ENCODE results near the gene LRRC37B. TPM values are rescaled to one million over a fixed set of nuclear protein-coding genes. Genes with fewer than 3 reads are reported as not detected.

Gene LRRC37B
- total RNA-seq, 1 donor from 2014 or later = 31.4 TPM

DNA sequence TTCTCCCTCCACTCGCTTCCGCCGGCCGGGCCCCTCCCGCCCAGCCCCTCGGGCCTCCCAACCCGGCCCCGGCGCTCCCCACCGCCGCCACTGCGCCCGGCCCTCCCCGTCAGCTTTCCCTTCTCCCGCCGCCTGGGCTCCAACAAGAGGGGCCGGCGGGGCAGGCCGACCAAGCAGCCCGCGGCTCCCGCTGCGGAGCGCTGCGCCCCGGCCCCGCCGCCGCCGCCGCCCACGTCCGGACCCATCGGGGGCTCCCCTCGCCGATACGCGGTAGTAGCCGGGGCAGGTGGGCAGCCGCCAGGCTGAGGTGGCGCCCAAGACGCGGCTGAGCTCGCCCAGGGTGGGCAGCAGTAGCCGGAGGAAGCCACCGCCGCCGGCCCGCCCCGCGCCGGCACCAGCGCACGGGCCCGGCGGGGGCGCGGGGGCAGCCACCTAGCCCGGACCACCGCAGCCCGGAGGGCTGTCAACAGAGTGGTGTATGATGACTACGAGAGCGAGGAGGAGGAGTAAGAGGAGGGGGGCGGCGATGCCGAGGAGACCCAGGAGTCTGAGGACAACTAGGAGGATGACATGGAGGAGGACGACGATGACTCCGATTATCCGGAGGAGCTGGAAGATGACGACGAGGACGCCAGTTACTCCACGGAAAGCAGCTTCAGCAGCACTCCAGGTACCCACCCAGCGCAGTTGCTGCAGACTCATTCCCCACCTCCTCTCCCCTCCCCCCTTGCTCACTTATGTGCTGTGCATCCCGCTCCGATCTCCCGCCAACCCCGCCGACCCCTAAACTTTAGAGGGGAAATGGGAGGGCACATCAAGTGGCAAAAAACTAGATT lies 498 bp downstream of the LRRC37B start:
- Mint-ChIP-seq H3K36me3 (peaks cover 5% of the 10 kb centered on the region), H3K4me1 (peaks cover 17% of the 10 kb centered on the region), H3K4me3 (peak overlapping the region; percentile 77), H3K27ac (peak overlapping the region; percentile 67), H3K27me3 (ENCODE audit: low read depth) (peaks cover 2% of the 10 kb centered on the region), H3K9me3 (no peaks in the 10 kb centered on the region)
- TF ChIP-seq, protein P1, sequence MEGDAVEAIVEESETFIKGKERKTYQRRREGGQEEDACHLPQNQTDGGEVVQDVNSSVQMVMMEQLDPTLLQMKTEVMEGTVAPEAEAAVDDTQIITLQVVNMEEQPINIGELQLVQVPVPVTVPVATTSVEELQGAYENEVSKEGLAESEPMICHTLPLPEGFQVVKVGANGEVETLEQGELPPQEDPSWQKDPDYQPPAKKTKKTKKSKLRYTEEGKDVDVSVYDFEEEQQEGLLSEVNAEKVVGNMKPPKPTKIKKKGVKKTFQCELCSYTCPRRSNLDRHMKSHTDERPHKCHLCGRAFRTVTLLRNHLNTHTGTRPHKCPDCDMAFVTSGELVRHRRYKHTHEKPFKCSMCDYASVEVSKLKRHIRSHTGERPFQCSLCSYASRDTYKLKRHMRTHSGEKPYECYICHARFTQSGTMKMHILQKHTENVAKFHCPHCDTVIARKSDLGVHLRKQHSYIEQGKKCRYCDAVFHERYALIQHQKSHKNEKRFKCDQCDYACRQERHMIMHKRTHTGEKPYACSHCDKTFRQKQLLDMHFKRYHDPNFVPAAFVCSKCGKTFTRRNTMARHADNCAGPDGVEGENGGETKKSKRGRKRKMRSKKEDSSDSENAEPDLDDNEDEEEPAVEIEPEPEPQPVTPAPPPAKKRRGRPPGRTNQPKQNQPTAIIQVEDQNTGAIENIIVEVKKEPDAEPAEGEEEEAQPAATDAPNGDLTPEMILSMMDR (IDR thresholded peaks at IDR 0.05; ENCODE audit: unreplicated experiment) = no peak
- peak in 1 of 2 experiments; percentile 50 for DNase-seq (ENCODE audit: low spot score in 2 of 2, unreplicated experiment in 2 of 2)

- Mint-ChIP-seq H3K4me3 (peak overlapping the region; percentile 75), H3K9me3 (peaks cover 9% of the 10 kb centered on the region), H3K36me3 (peaks cover 14% of the 10 kb centered on the region), H3K27ac (no peak overlapping the region), H3K27me3 (ENCODE audit: low read depth) (peaks cover 2% of the 10 kb centered on the region), H3K4me1 (peaks cover 17% of the 10 kb centered on the region)
- no peak for DNase-seq (ENCODE audit: low spot score in 2 of 2, unreplicated experiment in 2 of 2)
- TF ChIP-seq, protein P1 (IDR thresholded peaks at IDR 0.05; ENCODE audit: unreplicated experiment) = no peak
These were observed 2.0 kb downstream of the LRRC37B start for GRCh38 chr17:32009262-32009542.

GRCh38 chr17:32010114-32010513 lies 2.9 kb downstream of the LRRC37B start:
- peaks cover 14% of the 10 kb centered on the region for H3K36me3 Mint-ChIP-seq
- no peak overlapping the region for H3K27ac Mint-ChIP-seq
- H3K4me1 Mint-ChIP-seq = peaks cover 17% of the 10 kb centered on the region
- no peak for DNase-seq (ENCODE audit: low spot score in 2 of 2, unreplicated experiment in 2 of 2)
- H3K9me3 Mint-ChIP-seq = peaks cover 10% of the 10 kb centered on the region
- H3K4me3 Mint-ChIP-seq = peak overlapping the region; percentile 75
- peaks cover 2% of the 10 kb centered on the region for H3K27me3 Mint-ChIP-seq (ENCODE audit: low read depth)
- TF ChIP-seq, protein P1 (IDR thresholded peaks at IDR 0.05; ENCODE audit: unreplicated experiment) = no peak

- Mint-ChIP-seq H3K9me3 (peaks cover 10% of the 10 kb centered on the region), H3K27me3 (ENCODE audit: low read depth) (no peaks in the 10 kb centered on the region), H3K4me1 (peaks cover 2% of the 10 kb centered on the region), H3K27ac (no peak overlapping the region), H3K4me3 (no peak overlapping the region), H3K36me3 (peaks cover 17% of the 10 kb centered on the region)
- TF ChIP-seq, protein P1 (IDR thresholded peaks at IDR 0.05; ENCODE audit: unreplicated experiment) = no peak
- no peak for DNase-seq (ENCODE audit: low spot score in 2 of 2, unreplicated experiment in 2 of 2)
These were observed 8.2 kb downstream of the LRRC37B start for GRCh38 chr17:32015245-32016013.

- DNase-seq (ENCODE audit: low spot score in 2 of 2, unreplicated experiment in 2 of 2) = no peak
- Mint-ChIP-seq H3K27ac (no peak overlapping the region), H3K27me3 (ENCODE audit: low read depth) (no peaks in the 10 kb centered on the region), H3K4me1 (no peaks in the 10 kb centered on the region), H3K36me3 (peaks cover 18% of the 10 kb centered on the region), H3K4me3 (no peak overlapping the region), H3K9me3 (peaks cover 10% of the 10 kb centered on the region)
- TF ChIP-seq, protein P1 (IDR thresholded peaks at IDR 0.05; ENCODE audit: unreplicated experiment) = no peak
These were observed 9.0 kb downstream of the LRRC37B start for GRCh38 chr17:32016231-32016630.

Data from mesothelial cell of epicardium (in vitro differentiated cells).